Ishikawa (cell line): ENCODE data around the gene TMEM45A.

Experiments
- CEBPB ChIP-seq: IDR thresholded peaks from 2 replicates; pipeline ENCODE4 v1.6.1; 2012
- CREB1 ChIP-seq: IDR thresholded peaks from 2 replicates; pipeline ENCODE4 v1.6.1; 2012; ENCODE audit warnings: low read depth
- EGR1 ChIP-seq: IDR thresholded peaks from 2 replicates; pipeline ENCODE4 v1.6.1; 2012
- EP300 ChIP-seq: IDR thresholded peaks from 2 replicates; pipeline ENCODE4 v1.6.1; 2012; ENCODE audit warnings: borderline replicate concordance
- FOXM1 ChIP-seq: IDR thresholded peaks from 2 replicates; pipeline ENCODE4 v1.6.1; 2012; ENCODE audit warnings: low read depth, borderline replicate concordance
- MAX ChIP-seq: IDR thresholded peaks from 2 replicates; pipeline ENCODE4 v1.6.1; 2012
- NFIC ChIP-seq: IDR thresholded peaks from 2 replicates; pipeline ENCODE4 v1.6.1; 2012
- RAD21 ChIP-seq: IDR thresholded peaks from 2 replicates; pipeline ENCODE4 v1.6.1; 2012; ENCODE audit warnings: low read depth
- REST ChIP-seq: IDR thresholded peaks from 2 replicates; pipeline ENCODE4 v1.6.1; 2012; ENCODE audit warnings: low read depth, mild to moderate bottlenecking
- TAF1 ChIP-seq: IDR thresholded peaks from 2 replicates; pipeline ENCODE4 v1.6.1; 2012; ENCODE audit warnings: low read depth, mild to moderate bottlenecking
- TCF12 ChIP-seq: IDR thresholded peaks from 2 replicates; pipeline ENCODE4 v1.6.1; 2012; ENCODE audit warnings: low read depth
- TEAD4 ChIP-seq: IDR thresholded peaks from 2 replicates; pipeline ENCODE4 v1.6.1; 2012
- USF1 ChIP-seq: IDR thresholded peaks from 2 replicates; pipeline ENCODE4 v1.6.1; 2012
- YY1 ChIP-seq: IDR thresholded peaks from 2 replicates; pipeline ENCODE4 v1.6.1; 2012; ENCODE audit warnings: low read depth
- ZBTB7A ChIP-seq: IDR thresholded peaks from 2 replicates; pipeline ENCODE4 v1.6.1; 2012; ENCODE audit warnings: low read depth

The TMEM45A gene

GRCh38 chr3:100454677-100455076 lies 37.7 kb upstream of the TMEM45A start:
- no peak for TF ChIP-seq TEAD4
- no peak for TF ChIP-seq CREB1
- no peak for TF ChIP-seq YY1
- TF ChIP-seq EP300 = no peak
- no peak for TF ChIP-seq REST
- TF ChIP-seq EGR1 = no peak
- no peak for TF ChIP-seq TCF12
- no peak for TF ChIP-seq CEBPB
- TF ChIP-seq USF1 = no peak
- no peak for TF ChIP-seq MAX
- TF ChIP-seq ZBTB7A = no peak
- TF ChIP-seq NFIC = no peak
- TF ChIP-seq RAD21 = no peak
- TF ChIP-seq TAF1 = no peak
- no peak for TF ChIP-seq FOXM1

GRCh38 chr3:100455841-100456550 lies 36.4 kb upstream of the TMEM45A start:
- TF ChIP-seq USF1 = no peak

GRCh38 chr3:100456745-100457144 lies 35.7 kb upstream of the TMEM45A start:
- no peak for TF ChIP-seq TCF12
- no peak for TF ChIP-seq CEBPB
- TF ChIP-seq CREB1 = no peak
- no peak for TF ChIP-seq ZBTB7A
- no peak for TF ChIP-seq NFIC
- TF ChIP-seq FOXM1 = no peak
- TF ChIP-seq REST = no peak
- TF ChIP-seq TEAD4 = no peak
- TF ChIP-seq RAD21 = no peak

- TF ChIP-seq MAX (no peak), ZBTB7A (no peak), EGR1 (no peak), EP300 (no peak), TCF12 (no peak), RAD21 (no peak), CEBPB (no peak), TAF1 (no peak), USF1 (no peak), TEAD4 (no peak), CREB1 (no peak), REST (no peak), YY1 (no peak), NFIC (no peak), FOXM1 (no peak)
These were observed 34.6 kb upstream of the TMEM45A start for GRCh38 chr3:100457811-100458210.
